ENCODE measurements around the gene LMTK3. TPM values are rescaled to one million over a fixed set of nuclear protein-coding genes. Genes with fewer than 3 reads are reported as not detected.
"Not testable (repeated sequence)": the region's sequence is repeated elsewhere in the genome, so short reads cannot be mapped to it uniquely, and the experiment has no call there.

Gene LMTK3
- total and polyA plus RNA-seq, 2 donors = 0.42 to 0.72 TPM

- Histone ChIP-seq H3K27ac (ENCODE audit: low read depth) (no peak overlapping the region), H3K4me3 (ENCODE audit: low read depth, low read length) (no peak overlapping the region), H3K36me3 (ENCODE audit: insufficient read depth) (no peaks in the 10 kb centered on the region), H3K4me1 (ENCODE audit: insufficient read depth) (no peaks in the 10 kb centered on the region)
- 72% methylated on average over 5 of the region's 5 CpGs for WGBS
- no peak for DNase-seq (ENCODE audit: extremely low spot score)
These were observed 37.7 kb upstream of the LMTK3 start for GRCh38 chr19:48549380-48549779.

- Histone ChIP-seq H3K36me3 (ENCODE audit: insufficient read depth) (no peaks in the 10 kb centered on the region), H3K27ac (ENCODE audit: low read depth) (no peak overlapping the region), H3K4me3 (ENCODE audit: low read depth, low read length) (no peak overlapping the region), H3K4me1 (ENCODE audit: insufficient read depth) (no peaks in the 10 kb centered on the region)
- no peak for DNase-seq (ENCODE audit: extremely low spot score)
- 88% methylated on average over 1 of the region's 1 CpG for WGBS
These were observed 36.7 kb upstream of the LMTK3 start for GRCh38 chr19:48548253-48548911.

GRCh38 chr19:48547722-48548121 lies 36.1 kb upstream of the LMTK3 start:
- DNase-seq (ENCODE audit: extremely low spot score) = no peak
- no peak overlapping the region for H3K4me3 ChIP-seq (ENCODE audit: low read depth, low read length)
- H3K36me3 ChIP-seq (ENCODE audit: insufficient read depth) = no peaks in the 10 kb centered on the region
- 76% methylated on average over 1 of the region's 1 CpG for WGBS
- no peak overlapping the region for H3K27ac ChIP-seq (ENCODE audit: low read depth)
- no peaks in the 10 kb centered on the region for H3K4me1 ChIP-seq (ENCODE audit: insufficient read depth)

- Histone ChIP-seq H3K27ac (ENCODE audit: low read depth) (no peak overlapping the region), H3K4me1 (ENCODE audit: insufficient read depth) (no peaks in the 10 kb centered on the region), H3K4me3 (ENCODE audit: low read depth, low read length) (no peak overlapping the region), H3K36me3 (ENCODE audit: insufficient read depth) (no peaks in the 10 kb centered on the region)
- 47% methylated on average over 25 of the region's 25 CpGs for WGBS
- no peak for DNase-seq (ENCODE audit: extremely low spot score)
These were observed 33.5 kb upstream of the LMTK3 start for GRCh38 chr19:48544856-48545750.

- 29% methylated on average over 19 of the region's 19 CpGs for whole genome bisulfite sequencing
- DNase-seq (ENCODE audit: extremely low spot score) = peak; percentile 48
- no peaks in the 10 kb centered on the region for H3K36me3 ChIP-seq (ENCODE audit: insufficient read depth)
- H3K4me3 ChIP-seq (ENCODE audit: low read depth, low read length) = no peak overlapping the region
- H3K4me1 ChIP-seq (ENCODE audit: insufficient read depth) = no peaks in the 10 kb centered on the region
- H3K27ac ChIP-seq (ENCODE audit: low read depth) = no peak overlapping the region
These were observed 31.6 kb upstream of the LMTK3 start for GRCh38 chr19:48543121-48543710.

GRCh38 chr19:48541813-48542212 lies 30.2 kb upstream of the LMTK3 start:
- no peaks in the 10 kb centered on the region for H3K4me1 ChIP-seq (ENCODE audit: insufficient read depth)
- no peak overlapping the region for H3K4me3 ChIP-seq (ENCODE audit: low read depth, low read length)
- no peak for DNase-seq (ENCODE audit: extremely low spot score)
- no peak overlapping the region for H3K27ac ChIP-seq (ENCODE audit: low read depth)
- no peaks in the 10 kb centered on the region for H3K36me3 ChIP-seq (ENCODE audit: insufficient read depth)
- WGBS = 85% methylated on average over 6 of the region's 6 CpGs

- WGBS = 37% methylated on average over 7 of the region's 7 CpGs
- H3K4me3 ChIP-seq (ENCODE audit: low read depth, low read length) = no peak overlapping the region
These were observed 28.5 kb upstream of the LMTK3 start for GRCh38 chr19:48540110-48540509.

GRCh38 chr19:48539503-48540096 lies 28.0 kb upstream of the LMTK3 start:
- DNase-seq (ENCODE audit: extremely low spot score) = peak; percentile 48
- H3K4me1 ChIP-seq (ENCODE audit: insufficient read depth) = no peaks in the 10 kb centered on the region
- H3K36me3 ChIP-seq (ENCODE audit: insufficient read depth) = no peaks in the 10 kb centered on the region
- no peak overlapping the region for H3K27ac ChIP-seq (ENCODE audit: low read depth)
- H3K4me3 ChIP-seq (ENCODE audit: low read depth, low read length) = no peak overlapping the region
- WGBS = 66% methylated on average over 17 of the region's 17 CpGs

More at GRCh38 chr19:48540110-48540509, 28.5 kb upstream of the LMTK3 start:
- DNase-seq (ENCODE audit: extremely low spot score) = no peak
- Histone ChIP-seq H3K36me3 (ENCODE audit: insufficient read depth) (no peaks in the 10 kb centered on the region), H3K4me1 (ENCODE audit: insufficient read depth) (no peaks in the 10 kb centered on the region), H3K27ac (ENCODE audit: low read depth) (no peak overlapping the region)

- H3K4me3 ChIP-seq (ENCODE audit: low read depth, low read length); H3K27ac ChIP-seq (ENCODE audit: low read depth); H3K4me1 ChIP-seq (ENCODE audit: insufficient read depth); H3K36me3 ChIP-seq (ENCODE audit: insufficient read depth); DNase-seq (ENCODE audit: extremely low spot score): not testable (repeated sequence)
- 92% methylated on average over 8 of the region's 8 CpGs for WGBS
These were observed 26.4 kb upstream of the LMTK3 start for GRCh38 chr19:48538057-48538456.

GRCh38 chr19:48537541-48537940 lies 25.9 kb upstream of the LMTK3 start:
- no peak for DNase-seq (ENCODE audit: extremely low spot score)
- WGBS = 61% methylated on average over 7 of the region's 7 CpGs
- Histone ChIP-seq H3K4me1 (ENCODE audit: insufficient read depth) (no peaks in the 10 kb centered on the region), H3K27ac (ENCODE audit: low read depth) (no peak overlapping the region), H3K36me3 (ENCODE audit: insufficient read depth) (no peaks in the 10 kb centered on the region), H3K4me3 (ENCODE audit: low read depth, low read length) (no peak overlapping the region)

GRCh38 chr19:48533770-48534169 lies 22.1 kb upstream of the LMTK3 start:
- Histone ChIP-seq H3K4me3 (ENCODE audit: low read depth, low read length) (no peak overlapping the region), H3K27ac (ENCODE audit: low read depth) (no peak overlapping the region), H3K36me3 (ENCODE audit: insufficient read depth) (no peaks in the 10 kb centered on the region), H3K4me1 (ENCODE audit: insufficient read depth) (no peaks in the 10 kb centered on the region)
- DNase-seq (ENCODE audit: extremely low spot score) = no peak
- WGBS = 84% methylated on average over 10 of the region's 10 CpGs

GRCh38 chr19:48530770-48531169 lies 19.1 kb upstream of the LMTK3 start:
- Histone ChIP-seq H3K27ac (ENCODE audit: low read depth) (no peak overlapping the region), H3K4me3 (ENCODE audit: low read depth, low read length) (no peak overlapping the region), H3K4me1 (ENCODE audit: insufficient read depth) (no peaks in the 10 kb centered on the region), H3K36me3 (ENCODE audit: insufficient read depth) (no peaks in the 10 kb centered on the region)
- WGBS = 48% methylated on average over 6 of the region's 6 CpGs
- DNase-seq (ENCODE audit: extremely low spot score) = no peak

- 29% methylated on average over 20 of the region's 20 CpGs for WGBS
- no peaks in the 10 kb centered on the region for H3K36me3 ChIP-seq (ENCODE audit: insufficient read depth)
These were observed 18.6 kb upstream of the LMTK3 start for GRCh38 chr19:48530066-48530720.

More at GRCh38 chr19:48530066-48530720, 18.6 kb upstream of the LMTK3 start:
- no peak overlapping the region for H3K4me3 ChIP-seq (ENCODE audit: low read depth, low read length)
- no peak overlapping the region for H3K27ac ChIP-seq (ENCODE audit: low read depth)
- H3K4me1 ChIP-seq (ENCODE audit: insufficient read depth) = no peaks in the 10 kb centered on the region
- no peak for DNase-seq (ENCODE audit: extremely low spot score)

Measured in urinary bladder (tissue), 4 donors.